Measurements from ENCODE around the gene APC.
"Not testable (repeated sequence)": the region's sequence is repeated elsewhere in the genome, so short reads cannot be mapped to it uniquely, and the experiment has no call there.

Gene APC

GRCh38 chr5:112737463-112738190 is at the start of gene APC:
APC (plus strand) TSS chr5:112737885; CDS start chr5:112754891, 17,006 bp downstream.
- peak; percentile 50 for DNase-seq

DNA sequence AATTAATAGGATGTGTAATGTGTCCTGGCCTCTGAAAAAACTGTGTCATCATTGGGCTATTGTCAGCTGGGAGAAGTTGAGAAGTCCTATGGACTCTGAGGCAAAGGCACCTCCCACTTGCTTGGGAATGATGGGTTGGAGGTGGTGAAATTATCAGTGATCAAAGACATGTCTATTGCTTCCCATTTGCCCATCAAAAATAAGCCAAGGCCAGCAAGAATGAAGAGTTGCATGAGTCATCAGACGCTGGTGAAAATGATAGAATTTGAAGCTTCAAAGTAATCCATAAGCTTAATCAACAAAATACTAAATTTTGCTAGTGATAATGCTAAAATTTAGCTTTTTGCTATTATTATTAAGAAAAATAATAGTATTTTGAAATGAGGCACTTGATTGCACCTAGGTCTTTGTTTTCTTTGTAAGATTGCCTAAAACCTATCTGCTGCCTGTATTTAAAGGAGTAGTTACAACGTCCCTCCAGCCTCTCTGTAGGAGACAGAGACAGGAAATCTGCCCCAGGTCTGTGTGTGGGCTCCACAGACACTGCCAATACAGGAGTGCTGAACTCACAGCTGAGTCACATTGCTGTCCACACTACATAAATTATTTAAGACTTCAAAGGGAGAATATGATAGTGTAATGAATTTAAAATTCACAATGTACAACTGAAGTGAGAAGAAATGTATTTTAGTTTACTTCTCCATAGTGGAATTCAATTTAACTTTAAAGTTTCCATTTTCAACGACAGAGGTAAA is 48.4 kb upstream of the APC start:
- DNase-seq: no peak

GRCh38 chr5:112690605-112691338 is 46.9 kb upstream of the APC start:
- DNase-seq: no peak

DNA sequence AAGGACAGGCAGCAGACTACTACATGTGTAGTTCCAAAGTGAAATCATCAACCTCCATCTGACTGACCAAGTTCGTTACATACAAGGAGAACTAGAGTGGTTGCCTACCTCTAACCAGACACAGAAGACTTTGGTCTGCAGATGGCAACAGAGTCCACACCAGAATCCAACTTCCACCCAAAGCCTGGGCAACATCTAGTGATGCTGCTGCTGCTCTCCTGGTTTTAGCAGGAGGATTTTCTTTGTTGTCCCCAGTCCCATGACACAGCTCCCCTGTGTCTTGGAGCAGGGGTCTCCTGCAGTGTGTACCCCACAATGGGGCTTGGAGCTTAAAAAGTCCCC is 46.4 kb upstream of the APC start:
- no peak for DNase-seq

- no peak for DNase-seq
These were observed 45.9 kb upstream of the APC start for GRCh38 chr5:112691758-112692157.

GRCh38 chr5:112692472-112692871 is 45.2 kb upstream of the APC start:
- DNase-seq: no peak

- DNase-seq: no peak
These were observed 44.4 kb upstream of the APC start for GRCh38 chr5:112693301-112693700.

GRCh38 chr5:112694853-112695709 is 42.6 kb upstream of the APC start:
- no peak for DNase-seq

- DNase-seq: no peak
These were observed 40.9 kb upstream of the APC start for GRCh38 chr5:112696786-112697185.

DNA sequence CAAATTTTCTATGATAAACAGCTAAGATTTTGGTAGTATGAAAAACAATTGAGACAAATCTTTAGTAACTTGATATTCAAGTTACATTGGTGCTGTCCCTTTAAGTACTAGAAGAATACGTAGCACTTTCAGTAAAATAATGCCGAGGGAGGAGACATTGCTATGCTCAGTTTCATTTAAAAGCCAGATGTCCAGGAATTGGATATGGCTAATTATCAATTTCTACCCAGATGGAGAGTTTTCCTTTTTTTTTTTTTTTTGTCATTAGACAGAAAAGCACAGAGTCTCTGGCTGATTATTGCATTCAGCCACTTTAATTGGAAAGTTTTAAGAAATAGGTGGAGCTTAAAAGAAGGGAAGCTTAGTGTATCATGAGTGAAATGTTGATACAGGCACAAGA is 40.4 kb upstream of the APC start:
- no peak for DNase-seq

- no peak for DNase-seq
These were observed 39.9 kb upstream of the APC start for GRCh38 chr5:112697833-112698232.

DNA sequence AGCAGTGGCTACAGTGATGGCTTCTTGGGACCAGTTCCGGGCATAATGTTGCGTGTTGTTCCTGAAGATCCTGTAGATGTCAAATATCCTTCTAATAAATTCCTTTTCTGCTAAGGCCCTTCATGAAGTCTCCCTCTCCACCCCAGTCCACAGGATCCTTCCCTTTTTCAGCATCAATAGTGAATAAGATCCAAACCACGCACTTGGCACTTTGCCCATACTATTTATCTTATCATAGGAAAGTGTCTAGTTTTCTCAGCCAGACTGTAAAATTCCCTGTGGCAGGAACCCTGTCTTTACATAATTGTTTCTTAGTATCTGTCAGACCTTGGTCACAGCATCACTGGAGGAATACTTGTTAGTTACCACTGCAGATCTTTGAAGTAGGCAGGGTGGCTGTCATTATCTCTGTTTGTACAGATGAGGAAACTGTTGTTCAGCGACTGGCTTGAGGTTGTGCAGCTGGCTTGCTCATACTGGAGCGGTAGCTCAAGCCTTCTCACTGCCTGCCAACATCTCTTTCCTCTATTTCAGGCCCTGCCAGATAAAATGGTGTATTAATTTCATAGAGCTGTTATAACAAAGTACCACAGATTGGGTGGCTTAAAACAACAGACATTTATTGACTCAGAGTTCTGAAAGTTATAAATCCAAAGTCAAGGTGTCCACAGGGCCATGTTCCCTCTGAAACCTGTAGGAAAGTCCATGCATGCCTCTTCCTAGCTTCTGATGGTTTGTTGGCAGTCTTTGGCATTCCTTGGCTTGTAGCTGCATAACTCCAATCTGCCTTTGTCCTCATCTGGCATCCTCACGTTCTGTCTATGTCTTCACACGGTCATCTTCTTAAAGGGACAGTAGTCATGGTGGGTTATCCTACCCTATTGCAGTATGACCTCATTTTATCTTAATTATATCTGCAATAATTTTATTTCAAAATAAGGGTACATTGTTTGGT is 33.5 kb upstream of the APC start:
- no peak for DNase-seq

DNA sequence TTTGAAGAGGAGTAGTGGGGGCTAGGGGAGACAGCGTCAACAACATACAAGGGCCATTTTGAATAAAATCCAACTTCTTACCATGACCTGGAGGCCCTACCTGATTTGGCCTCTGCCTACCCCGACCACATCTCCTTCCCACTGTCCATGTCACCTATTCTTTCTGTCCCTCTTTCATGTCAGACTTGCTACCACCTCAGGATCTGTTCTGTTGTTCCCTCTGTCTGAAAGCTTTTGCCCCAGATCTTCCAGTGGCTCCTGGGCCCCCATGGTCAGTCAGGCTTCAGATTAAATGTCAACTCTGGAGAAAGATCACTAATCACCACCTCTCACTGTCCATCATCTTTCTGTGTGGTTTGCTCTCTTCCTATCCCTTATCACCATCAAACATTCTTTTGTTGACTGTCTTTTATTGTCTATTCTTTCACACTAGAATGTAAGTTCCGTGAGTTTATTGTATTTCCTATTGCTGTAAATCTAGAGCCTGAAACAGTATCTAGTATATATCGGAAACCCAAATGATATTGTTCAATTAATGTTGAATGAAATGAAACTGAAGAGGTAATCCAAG is 31.2 kb upstream of the APC start:
- no peak for DNase-seq

DNA sequence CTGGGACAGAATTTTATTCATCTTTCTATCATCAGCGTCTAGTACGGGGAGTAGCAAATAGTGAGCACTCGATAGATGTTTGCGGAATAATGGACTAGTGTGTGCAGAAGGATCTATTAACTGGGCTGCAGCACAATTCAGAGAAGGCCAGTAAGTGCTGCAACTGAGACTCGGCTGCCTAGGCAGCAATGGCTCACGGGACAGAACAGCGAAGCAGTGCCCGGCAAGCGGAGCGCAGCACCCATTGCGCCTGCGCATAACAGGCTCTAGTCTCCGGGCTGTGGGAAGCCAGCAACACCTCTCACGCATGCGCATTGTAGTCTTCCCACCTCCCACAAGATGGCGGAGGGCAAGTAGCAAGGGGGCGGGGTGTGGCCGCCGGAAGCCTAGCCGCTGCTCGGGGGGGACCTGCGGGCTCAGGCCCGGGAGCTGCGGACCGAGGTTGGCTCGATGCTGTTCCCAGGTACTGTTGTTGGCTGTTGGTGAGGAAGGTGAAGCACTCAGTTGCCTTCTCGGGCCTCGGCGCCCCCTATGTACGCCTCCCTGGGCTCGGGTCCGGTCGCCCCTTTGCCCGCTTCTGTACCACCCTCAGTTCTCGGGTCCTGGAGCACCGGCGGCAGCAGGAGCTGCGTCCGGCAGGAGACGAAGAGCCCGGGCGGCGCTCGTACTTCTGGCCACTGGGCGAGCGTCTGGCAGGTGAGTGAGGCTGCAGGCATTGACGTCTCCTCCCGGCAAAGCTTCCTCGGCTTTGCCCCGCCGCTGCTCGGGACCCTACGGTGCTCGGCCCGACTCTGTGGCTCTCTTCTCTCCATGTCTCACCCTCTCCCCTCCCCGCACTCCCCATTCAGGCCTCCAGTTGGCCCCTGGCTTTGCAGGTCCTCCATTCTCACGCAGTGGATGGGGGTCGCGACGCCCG is 30.2 kb upstream of the APC start:
- DNase-seq: peak; percentile 97

DNA sequence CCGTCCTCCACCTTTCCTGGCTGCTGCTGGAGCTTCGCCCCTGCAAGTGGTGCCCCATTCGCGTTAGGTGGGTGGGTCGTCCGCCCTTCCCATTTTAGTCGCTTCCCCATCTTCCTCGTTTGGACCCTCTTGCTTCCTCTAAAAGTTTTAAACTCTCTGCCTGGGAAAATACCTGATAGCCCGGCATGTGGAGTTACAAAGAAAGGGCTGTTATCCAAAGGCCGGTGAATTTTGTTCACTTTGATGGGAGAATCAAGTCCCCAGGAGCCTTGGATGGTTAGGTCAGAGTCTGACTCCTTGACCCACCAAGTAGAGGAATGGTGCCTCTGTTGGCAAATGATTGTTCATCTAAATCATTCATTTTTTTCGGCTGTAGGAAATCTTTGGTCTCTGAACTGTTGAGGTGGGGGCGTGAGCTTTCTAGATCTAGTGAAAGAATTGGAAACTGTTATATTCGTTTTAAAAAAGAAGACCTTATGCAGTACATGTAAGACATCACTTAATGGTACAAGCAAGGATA is 29.5 kb upstream of the APC start:
- DNase-seq: no peak

- DNase-seq: no peak
These were observed 28.3 kb upstream of the APC start for GRCh38 chr5:112709416-112709815.

DNA sequence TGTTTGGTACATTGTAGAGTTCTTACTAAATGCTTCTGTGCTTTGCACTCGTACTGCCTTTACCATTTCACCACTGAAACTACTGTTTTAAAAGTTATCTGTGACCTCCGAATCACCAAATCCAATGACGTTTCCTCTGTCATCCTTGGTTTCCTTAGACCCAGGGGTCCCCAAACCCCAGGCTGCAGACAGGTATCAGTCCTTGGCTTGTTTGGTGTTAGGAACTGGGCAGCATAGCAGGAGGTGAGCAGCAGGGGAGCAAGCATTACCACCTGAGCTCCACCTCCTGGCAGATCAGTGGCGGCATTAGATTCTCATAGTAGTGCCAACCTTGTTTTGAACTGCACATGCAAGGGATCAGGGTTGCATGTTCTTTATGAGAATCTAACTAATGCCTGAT is 26.8 kb upstream of the APC start:
- DNase-seq: no peak

- DNase-seq: no peak
These were observed 26.2 kb upstream of the APC start for GRCh38 chr5:112711436-112711835.

DNA sequence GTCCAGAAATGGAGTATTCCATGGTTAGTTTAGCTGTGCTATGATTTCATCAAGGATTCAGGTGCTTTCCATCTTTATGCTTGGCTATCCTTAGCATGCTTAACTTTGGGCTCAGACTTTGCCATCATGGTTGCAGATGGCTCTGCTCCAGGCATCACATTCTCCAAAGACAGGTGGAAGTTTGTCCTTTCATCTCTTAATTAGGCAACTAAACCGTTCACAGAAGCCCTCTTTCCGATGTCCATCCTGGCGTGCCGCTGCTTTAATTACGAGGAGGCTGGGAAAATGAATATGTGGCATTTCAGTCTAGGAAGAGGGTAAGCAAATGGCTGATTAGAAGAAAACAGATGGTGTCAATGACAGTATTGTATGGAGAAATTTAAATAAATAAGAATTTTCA is 24.5 kb upstream of the APC start:
- no peak for DNase-seq

GRCh38 chr5:112716895-112717294 is 20.8 kb upstream of the APC start:
- DNase-seq: not testable (repeated sequence)

Data from NCI-H345 (cell line).